Stimulated activated CD4-positive, alpha-beta T cell treated with anti-CD3 and anti-CD28 coated beads, Interleukin-2, amount 100 ng/mL, for 24 hours (primary cell): ENCODE results near the gene STARD7.
"Not testable (repeated sequence)": the region's sequence is repeated elsewhere in the genome, so short reads cannot be mapped to it uniquely, and the experiment has no call there.

Experiments
- DNase-seq, 2 donors: peaks; one replicate each; pipeline ENCODE4 v3.0.0-alpha.2; 2020

STARD7 gene

DNA sequence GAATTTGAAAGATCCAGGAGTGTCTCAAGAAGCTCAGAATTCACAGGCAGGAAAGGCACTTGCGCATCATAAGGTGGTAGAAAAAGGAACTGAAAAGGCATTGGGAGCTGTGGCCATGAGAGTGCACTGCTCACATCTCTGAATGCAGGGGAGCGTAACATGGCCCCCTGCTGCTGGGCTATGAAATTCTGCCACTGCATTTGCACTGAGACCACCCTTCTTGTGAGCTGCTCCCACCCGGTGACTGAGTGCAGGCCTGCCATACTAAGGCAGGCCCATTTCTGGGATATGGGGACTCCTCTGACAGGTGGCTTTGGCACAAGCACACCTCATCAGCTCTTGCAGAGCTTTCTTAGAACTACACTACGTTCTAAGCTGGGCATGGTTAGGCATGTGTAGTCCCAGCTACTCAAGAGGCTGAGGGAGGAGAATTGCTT is 25.3 kb upstream of the STARD7 start:
- no peak for DNase-seq

DNA sequence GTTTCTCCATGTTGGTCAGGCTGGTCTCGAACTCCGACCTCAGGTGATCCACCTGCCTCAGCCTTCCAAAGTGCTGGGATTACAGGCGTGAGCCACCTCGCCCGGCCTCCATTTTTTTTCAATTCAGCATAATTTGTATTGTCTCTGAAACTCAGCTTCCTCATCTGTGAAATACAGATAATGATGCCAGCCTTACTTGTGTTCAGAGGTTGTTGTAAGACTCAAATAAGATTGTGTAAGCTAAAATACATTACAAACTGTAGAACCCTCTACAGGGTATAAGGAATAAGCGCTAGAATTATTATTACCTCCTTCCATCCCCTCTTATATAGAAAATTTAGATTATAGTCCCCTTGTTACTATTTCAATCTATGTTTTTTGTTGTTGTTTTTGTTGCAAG is 24.8 kb upstream of the STARD7 start:
- no peak for DNase-seq

DNA sequence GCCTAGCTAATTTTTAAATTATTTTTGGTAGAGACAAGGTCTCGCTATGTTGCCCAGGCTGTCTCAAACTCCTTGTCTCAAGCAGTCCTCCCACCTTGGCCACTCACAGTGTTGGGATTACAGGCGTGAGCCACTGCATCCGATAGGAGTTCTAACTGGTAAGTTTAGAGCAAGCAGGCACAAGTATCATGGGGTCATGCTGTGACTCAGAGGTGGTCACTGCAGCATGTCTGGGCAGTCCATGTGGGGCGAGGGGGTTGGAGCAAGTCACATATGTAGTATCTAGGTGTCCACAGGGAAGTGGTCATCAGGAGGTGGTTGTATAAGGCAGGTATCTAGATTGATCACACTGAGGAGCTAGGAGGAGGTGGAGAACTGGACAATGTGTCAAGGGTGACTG is 22.7 kb upstream of the STARD7 start:
- DNase-seq = no peak

DNA sequence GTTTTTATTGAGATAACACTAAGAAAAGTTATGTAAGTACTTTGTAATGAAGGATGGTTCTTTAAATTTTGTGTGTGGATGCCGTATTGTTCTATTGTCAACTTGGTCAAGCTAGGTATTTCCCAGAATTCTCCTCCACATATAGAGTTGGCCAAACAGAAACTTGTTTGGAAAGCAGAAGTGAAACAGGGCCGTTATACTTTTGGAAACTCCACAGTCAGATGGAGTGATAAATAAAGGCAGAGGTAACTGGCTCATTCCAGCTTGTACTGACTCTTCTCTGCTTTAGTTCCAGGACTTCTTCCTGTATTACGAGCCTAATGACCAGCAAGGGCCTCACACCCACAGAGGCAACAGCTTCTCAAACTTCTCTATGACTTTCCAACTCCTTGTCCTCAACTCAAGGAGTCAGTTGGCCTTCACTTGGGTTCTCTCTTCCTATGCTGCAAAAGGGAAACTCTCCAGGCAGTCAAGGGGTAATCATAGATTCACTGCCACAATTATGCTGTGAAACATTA is 16.4 kb upstream of the STARD7 start:
- no peak for DNase-seq

DNA sequence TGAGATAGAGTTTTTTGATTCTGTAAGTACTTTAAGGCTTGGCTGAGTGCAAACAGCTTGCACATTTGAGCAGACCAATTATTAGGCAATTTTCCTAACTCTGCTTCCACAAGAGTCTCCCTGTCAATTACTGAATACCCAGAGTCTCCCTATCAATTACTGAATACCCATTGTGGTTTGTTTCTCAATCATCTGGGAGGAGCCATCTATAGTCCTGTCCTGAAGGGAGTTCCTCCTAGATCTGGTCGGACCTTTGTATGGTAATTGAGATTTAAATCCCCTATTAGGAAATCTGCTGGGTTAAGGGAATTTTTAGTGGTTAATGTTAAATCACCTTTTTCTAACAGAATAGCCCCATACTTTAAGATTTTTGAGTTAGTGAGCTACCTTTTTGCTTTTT is 12.5 kb upstream of the STARD7 start:
- not testable (repeated sequence) for DNase-seq

DNA sequence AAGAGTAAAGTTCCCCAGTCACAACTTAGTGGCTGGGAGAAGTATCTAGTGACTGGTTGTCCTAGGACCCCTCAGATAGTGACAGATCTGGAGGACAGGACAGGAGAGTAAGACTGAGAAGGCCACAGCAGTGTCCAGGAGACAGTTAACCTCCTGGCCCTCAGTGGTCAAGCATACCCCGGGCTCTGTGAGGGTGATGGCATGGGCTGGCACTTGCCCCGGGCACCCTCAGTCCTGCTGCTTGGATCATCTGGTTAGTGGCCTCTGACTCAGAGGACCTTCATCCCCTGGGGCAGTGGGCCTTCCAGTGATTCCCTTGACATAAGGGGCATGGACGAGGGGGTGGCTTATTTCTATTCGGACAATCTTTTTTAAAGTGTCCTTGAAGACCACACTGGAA is 11.3 kb upstream of the STARD7 start:
- DNase-seq = not testable (repeated sequence)

DNA sequence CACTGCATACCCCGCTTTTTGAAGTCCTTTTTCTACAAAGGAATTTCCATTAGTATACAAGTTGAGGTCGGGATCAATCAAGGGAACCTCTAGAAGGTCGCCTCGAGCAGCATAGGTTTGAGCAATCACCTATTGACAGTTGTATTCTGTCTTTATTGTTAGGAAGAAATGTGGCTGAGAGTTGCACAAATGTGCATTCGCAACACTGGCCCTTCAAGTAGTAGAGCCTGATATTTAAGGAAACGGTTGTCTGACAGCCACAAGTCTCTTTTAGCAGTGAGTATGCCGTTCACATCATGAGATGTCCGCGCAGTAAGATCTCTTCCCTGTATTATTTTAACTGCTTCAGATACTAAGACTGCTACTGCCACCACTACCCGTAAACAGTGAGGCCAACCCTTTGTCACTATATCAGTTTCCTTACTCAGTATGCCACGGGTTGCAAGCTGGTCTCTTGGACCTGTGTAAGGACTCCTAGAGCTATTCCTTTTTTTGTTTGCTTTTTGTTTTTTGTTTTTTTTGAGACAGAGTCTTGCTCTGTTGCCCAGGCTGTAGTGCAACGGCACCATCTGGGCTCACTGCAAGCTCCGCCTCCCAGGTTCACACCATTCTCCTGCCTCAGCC is 10.0 kb upstream of the STARD7 start:
- no peak for DNase-seq

DNA sequence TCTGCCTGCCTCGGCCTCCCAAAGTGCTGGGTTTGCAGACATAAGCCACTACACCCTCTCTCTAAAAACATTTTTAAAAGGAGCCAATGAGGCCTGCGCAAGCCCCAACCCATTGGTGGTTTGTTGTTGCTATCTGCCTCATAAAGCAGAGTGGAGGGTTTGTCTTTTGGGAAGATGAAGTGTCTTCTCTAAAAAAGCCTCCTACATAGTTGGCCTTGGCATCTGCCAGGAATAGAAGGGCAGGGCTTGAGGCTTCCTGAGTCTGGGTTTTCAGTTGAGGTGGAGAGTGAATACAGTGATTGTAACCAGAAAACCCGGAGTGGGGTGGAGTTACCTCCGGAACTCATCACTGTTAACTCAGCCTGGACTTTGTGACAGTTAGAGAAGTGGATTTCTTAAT is 5.9 kb upstream of the STARD7 start:
- no peak for DNase-seq

DNA sequence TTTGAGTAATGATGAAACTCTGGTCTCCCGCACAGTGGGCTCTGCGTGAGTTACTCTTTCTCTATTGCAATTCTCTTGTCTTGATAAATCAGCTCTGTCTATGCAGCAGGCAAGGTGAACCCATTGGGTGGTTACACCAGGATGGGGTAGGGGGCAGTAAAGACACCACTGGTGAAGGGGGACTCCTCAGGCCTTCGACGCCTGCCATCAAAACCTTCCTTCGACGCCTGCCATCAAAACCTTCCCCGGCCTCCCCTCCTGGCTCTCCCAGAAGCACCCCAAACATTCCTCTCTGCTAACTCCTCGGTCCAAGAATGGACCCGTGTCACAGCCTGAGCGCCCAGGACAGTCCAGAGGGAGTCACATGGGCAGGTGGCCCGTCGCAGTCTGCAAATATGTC is 4.8 kb upstream of the STARD7 start:
- DNase-seq = no peak

DNA sequence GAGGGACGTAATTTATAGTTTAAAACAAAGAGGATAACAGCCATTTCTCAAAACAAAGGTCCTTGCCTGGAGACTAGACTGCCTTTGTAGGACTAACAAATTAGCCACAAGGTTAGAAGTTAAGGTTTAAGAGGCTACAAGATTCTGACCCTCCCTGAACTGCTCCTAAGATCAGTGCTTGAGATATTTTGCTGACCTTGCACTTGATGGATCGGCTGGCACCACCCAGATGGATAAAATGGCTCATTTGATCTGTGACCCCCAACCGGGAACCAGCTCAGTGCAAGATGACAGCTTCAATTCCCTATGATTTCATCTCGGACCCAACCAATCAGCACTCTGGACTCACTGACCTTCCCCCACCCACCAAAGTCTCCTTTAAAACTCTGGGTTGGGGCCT is 3.7 kb upstream of the STARD7 start:
- no peak for DNase-seq

DNA sequence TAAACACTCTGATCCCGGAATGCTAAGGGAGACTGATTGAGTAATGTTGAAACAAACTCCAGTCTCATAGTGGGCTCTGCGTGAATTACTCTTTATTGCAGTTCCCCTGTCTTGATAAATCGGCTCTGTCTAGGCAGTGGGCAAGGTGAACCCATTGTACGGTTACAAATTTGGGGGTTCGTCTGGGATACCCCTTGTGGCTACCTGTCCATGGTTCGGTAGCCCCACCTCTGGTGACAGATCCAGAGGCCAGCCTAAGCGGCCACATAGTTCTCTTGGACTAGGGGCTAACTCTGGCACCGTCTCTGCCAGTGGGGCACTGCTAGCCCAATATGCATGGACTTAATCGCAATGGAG is 1.1 kb upstream of the STARD7 start:
- DNase-seq = no peak

DNA sequence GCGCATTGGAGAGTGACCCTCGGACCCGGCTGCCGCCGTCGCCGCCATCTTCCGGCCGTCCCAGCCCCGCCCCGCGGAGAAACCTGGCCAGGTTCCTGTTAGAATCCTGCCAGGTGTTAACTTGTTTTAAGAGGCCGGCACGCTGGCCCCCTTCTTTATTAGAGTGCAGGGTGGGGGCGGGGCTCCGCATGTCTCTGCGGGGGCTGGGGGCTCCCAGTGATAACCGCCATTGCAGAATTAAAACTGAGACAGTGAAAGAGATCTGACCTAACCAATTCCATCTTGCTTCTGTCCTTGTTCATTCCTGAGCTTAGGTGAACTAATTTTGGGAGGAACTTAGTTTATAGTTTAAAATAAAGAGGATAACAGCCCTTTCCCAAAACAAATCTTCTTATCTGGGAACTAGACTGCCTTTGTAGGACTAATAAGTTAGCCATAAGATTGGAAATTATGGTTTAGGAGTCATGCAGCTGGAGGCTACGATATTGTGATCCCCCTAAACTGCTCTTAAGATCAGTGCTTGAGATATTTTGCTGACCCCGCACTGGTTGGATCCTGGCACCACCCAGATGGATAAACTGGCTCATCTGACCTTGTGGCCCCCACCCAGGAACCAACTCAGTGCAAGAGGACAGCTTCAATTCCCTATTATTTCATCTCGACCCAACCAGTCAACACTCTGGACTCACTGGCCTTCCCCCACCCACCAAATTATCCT is 543 bp upstream of the STARD7 start:
- no peak for DNase-seq

DNA sequence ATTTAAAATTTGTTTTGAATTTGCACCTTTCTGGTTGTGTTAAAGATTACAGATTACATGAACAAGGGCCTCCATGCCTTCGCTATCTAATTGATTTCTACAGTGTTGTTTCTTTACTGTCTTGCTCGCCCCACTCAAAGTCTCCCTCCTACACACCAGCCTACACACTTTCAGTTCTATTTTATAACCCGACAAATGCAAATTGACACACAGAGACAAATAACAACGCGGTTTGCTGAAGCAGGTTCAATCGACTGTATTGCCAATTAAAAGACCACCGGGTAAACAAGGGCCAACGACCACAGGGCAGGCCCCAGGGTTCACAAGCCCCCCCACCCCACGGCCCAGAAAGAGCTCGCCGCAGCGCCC is 869 bp downstream of the STARD7 start:
- DNase-seq = no peak

DNA sequence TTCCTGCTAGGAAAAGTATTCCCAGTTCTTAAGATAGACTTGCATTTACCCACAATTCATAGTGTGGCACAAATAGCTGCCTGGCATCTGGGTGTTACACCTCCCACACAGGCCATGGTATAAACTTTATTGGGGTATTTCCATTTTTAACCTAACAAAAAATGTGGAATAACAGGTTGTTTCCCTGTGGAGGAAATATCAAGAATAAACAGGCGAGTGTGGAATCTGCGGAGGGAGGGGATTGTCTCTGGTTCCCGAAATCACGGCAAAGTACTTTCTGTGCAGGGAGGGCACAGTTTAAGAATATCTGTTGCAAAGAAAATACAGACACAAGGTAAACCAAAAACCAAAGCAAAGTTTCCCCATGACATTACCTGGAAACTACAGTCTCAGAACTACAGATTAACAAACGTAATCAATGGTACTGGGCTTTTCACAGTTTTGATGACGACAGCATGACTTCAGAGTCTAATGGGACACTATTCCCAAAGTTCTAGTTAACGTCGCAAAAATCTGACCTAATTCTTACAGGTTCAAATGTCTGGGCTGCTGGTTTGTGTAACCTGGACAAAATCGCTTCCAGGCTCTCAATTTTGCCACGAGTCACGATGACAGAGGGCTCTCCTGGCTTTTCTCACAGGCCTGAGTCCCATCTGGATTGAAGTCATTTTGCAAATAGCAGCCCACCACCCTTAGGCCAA is 1.4 kb downstream of the STARD7 start:
- no peak for DNase-seq

DNA sequence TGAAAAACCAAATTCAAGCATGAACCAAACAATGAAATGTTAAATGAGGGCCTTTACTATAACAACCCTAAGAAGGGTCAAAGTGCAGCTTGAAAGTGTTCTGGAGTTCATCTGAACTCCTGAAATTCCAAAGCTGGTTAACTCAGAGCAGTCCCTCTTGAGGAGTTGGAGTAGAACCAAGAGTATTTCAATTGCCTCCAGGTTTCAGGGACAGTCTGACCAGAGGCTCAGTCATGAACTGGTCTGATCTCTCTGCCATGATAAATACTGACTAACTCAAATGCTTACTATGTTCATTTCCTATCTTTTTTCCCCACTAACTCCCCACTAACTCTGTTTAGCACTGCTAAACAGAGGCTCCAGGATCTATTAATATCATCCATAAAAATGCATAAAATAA is 2.7 kb downstream of the STARD7 start:
- no peak for DNase-seq

DNA sequence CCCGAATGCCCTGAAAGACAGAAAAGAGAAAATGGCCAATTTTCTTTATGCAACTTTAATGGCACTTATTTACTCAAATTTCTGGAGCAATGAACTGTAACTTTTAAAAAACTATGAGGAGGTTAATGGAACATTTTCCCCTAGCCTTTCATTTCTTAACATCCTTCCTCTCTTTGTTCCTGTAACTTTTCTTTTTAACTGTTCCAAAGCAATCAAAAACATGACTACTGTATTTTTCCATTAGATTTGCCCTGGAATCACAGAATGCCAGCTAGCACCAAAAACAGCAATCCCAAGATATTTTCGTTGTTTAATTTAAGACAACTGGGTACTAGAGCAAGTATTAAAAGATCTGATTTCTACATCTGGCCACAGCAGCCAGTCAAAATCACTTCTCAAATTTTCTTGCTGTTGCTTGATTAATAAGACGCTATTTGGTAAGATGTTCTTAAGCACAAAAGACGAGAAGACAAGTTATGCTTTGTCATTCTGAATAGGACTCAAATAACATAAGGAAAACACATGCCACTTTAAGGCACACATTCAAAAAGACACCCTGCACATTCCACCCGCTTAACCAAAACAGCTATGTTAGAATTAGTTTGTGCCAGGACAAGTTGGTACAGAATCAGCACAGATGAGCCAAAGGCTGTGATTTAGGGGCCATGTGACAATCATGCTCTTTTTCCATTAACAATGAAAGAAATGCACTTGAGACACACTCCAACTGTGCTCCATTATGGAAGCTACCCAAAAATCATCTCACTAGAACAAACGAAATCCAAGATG is 3.6 kb downstream of the STARD7 start:
- no peak for DNase-seq

DNA sequence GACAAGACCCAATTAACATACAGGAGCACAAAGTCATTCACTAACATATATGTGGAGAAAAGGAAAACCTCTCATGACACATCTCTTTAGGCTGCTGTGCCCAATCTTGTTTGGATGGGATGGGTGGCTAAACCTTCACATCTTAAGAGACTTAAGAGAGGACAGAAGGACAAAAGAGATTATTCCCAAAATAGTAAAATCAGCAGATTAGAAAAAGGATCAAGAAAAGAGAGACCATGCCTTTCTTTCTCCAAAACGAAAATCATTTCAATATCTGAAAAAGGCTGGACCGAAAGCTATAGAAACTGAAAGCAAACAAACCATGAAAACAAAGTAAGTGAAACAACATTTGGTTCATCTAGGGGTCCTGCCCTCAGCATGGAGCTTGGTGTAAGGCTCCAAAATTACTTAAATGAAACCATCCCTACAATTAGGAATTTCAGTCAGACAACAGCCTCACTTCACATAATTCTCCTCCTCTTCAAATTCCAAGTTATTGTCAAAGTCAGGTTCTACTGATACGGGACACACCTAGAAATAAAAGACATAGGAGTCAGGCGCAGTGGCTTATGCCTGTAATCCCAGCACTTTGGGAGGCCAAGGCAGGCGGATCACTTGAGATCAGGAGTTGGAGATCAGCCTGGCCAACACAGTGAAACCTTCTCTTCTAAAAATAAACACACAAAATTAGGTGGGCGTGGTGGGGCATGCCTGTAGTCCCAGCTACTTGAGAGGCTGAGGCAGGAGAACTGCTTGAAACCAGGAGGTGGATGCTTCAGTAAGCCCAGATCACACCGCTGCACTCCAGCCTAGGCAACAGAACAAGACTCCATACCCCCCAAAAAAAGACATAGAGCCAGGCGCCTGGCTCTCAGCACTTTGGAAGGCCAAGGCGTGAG is 5.2 kb downstream of the STARD7 start:
- no peak for DNase-seq

DNA sequence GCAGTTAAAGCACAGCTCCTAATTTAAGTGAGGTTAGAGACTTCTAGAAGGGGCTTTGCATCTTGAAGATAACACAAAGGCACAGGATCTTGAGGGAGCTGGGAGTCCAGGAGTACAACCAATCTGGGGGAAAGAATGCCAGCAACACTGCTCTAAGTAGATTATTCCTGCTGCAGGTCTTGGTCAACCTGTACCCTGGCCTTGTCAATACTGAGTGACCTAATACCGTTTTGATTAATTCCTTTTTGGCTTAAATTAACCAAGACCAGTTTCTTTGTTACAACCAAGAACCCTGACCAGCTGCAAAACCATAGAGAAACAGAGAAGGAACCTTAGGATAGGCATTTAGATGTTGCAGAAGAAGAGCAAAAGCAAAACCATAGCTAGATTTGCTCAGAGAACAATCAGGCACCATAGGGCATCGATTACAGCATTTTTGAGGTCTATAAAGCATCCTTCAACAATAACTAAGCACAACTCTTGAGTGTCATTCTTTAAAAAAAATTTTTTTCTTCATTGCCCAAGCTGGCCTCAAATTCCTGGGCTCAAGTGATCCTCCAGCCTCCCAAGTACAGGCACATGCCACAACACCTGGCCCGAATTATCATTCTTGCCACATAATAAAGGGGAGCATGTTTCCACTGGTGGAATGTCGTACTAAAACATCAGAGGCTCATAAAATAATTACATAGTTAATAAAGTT is 6.3 kb downstream of the STARD7 start:
- no peak for DNase-seq

DNA sequence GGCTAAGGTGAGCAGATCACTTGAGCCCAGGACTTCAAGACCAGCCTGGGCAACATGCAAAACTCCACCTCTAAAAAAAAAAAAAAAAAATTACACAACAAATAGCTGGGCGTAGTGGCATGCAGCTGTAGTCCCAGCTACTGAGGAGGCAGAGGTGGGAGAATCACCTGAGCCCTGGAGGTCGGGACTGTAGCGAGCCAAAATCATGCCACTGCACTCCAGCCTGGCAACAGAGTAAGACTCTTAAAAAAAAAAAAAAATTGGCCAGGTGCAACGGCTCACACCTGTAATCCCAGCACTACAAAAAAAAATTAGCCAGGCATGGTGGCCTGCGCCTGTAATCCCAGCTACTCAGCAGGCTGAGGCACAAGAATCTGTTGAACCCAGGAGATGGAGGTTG is 7.3 kb downstream of the STARD7 start:
- DNase-seq = no peak

DNA sequence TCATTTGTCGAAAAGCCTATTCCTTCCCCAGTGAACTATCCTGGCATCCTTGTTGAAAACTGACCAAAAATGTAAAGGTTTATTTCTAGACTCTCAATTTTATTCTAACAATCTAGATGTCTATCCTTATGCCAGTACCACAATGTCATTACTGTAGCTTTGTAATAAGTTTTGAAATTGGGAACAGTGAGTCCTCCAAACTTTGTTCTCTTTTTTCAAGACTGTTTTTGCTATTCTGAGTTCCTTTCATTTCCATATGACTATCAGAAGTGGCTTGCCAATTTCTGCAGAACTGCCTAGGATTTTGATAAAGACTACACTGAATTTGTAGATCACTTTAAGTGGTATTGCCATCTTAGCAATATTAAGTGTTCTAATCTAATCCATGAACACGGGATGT is 9.7 kb downstream of the STARD7 start:
- no peak for DNase-seq

DNA sequence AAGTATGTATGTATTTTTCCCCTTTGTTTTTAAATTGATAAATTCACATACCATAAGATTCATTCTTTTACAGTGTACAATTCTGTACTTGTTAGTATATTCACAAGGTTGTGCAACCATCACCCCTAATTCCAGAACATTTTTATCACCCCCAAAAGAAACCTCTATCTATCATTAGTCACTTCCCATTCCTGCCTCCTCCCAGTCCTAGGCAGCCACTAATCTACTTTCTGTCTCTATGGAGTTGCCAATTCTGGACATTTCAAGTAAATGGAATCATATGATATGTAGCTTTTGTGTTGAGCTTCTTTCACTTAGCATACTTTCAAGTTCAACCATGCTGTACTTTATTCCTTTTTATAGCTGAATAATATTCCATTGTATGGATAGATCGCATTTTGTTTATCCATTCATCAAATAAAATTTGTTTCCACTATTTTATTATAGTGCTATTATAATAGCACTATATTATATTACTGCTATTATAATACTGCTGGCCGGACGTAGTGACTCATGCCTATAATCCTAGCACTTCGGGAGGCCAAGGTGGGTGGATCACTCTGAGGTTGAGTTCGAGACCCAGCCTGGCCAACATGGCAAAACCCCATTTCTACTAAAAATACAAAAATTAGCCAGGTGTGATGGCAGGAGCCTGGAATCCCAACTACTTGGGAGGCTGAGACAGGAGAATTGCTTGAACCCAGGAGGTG is 10.9 kb downstream of the STARD7 start:
- DNase-seq = no peak
